Neural cell (in vitro differentiated cells): ENCODE measurements around the gene PLXNA4.

ENCODE experiments used
- EP300 ChIP-seq: fragments of 450-650 bp; conservative IDR thresholded peaks from 2 replicates; pipeline ENCODE4 v1.6.1; 2014; ENCODE audit warnings: antibody characterized with exemption, mild to moderate bottlenecking, moderate library complexity; ENCODE audit not compliant: poor library complexity, severe bottlenecking
- EZH2 ChIP-seq: fragments of 200-600, 300-800 bp; shearing (Covaris generic), sonication (generic); IDR thresholded peaks from 2 replicates; pipeline ENCODE4 v1.6.1; 2014; ENCODE audit warnings: antibody characterized with exemption, low read length, borderline replicate concordance, mild to moderate bottlenecking; ENCODE audit not compliant: insufficient read depth, poor library complexity, severe bottlenecking
- MXI1 ChIP-seq: fragments of 450-650 bp; conservative IDR thresholded peaks from 2 replicates; pipeline ENCODE4 v1.6.1; 2014; ENCODE audit warnings: antibody characterized with exemption, mild to moderate bottlenecking; ENCODE audit not compliant: poor library complexity, severe bottlenecking
- POLR2AphosphoS5 ChIP-seq: IDR thresholded peaks from 2 replicates; pipeline ENCODE4 v1.6.1; 2012
- RAD21 ChIP-seq: fragments of 450-650 bp; conservative IDR thresholded peaks from 2 replicates; pipeline ENCODE4 v1.6.1; 2014; ENCODE audit warnings: antibody characterized with exemption, mild to moderate bottlenecking, moderate library complexity
- SMC3 ChIP-seq: fragments of 450-650 bp; conservative IDR thresholded peaks from 2 replicates; pipeline ENCODE4 v1.6.1; 2014; ENCODE audit warnings: antibody characterized with exemption, mild to moderate bottlenecking, moderate library complexity; ENCODE audit not compliant: poor library complexity
- TAF1 ChIP-seq: IDR thresholded peaks from 2 replicates; pipeline ENCODE4 v1.6.1; 2012; ENCODE audit warnings: low read depth
- TF ChIP-seq, protein P1 (sequence below): fragments of 450-650 bp; IDR thresholded peaks from 2 replicates; pipeline ENCODE4 v1.5.1; 2014; ENCODE audit warnings: antibody characterized with exemption, mild to moderate bottlenecking, moderate library complexity; ENCODE audit not compliant: poor library complexity, severe bottlenecking
- TF ChIP-seq, protein P2 (sequence below): IDR thresholded peaks from 2 replicates; pipeline ENCODE4 v1.6.1; 2012; ENCODE audit warnings: borderline replicate concordance

GRCh38 chr7:132326878-132327589, 249.2 kb downstream of the PLXNA4 start:
- TF ChIP-seq TAF1: no peak
- TF ChIP-seq, protein P1, sequence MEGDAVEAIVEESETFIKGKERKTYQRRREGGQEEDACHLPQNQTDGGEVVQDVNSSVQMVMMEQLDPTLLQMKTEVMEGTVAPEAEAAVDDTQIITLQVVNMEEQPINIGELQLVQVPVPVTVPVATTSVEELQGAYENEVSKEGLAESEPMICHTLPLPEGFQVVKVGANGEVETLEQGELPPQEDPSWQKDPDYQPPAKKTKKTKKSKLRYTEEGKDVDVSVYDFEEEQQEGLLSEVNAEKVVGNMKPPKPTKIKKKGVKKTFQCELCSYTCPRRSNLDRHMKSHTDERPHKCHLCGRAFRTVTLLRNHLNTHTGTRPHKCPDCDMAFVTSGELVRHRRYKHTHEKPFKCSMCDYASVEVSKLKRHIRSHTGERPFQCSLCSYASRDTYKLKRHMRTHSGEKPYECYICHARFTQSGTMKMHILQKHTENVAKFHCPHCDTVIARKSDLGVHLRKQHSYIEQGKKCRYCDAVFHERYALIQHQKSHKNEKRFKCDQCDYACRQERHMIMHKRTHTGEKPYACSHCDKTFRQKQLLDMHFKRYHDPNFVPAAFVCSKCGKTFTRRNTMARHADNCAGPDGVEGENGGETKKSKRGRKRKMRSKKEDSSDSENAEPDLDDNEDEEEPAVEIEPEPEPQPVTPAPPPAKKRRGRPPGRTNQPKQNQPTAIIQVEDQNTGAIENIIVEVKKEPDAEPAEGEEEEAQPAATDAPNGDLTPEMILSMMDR: no peak
- no peak for TF ChIP-seq EZH2
- no peak for TF ChIP-seq EP300
- TF ChIP-seq, protein P2, sequence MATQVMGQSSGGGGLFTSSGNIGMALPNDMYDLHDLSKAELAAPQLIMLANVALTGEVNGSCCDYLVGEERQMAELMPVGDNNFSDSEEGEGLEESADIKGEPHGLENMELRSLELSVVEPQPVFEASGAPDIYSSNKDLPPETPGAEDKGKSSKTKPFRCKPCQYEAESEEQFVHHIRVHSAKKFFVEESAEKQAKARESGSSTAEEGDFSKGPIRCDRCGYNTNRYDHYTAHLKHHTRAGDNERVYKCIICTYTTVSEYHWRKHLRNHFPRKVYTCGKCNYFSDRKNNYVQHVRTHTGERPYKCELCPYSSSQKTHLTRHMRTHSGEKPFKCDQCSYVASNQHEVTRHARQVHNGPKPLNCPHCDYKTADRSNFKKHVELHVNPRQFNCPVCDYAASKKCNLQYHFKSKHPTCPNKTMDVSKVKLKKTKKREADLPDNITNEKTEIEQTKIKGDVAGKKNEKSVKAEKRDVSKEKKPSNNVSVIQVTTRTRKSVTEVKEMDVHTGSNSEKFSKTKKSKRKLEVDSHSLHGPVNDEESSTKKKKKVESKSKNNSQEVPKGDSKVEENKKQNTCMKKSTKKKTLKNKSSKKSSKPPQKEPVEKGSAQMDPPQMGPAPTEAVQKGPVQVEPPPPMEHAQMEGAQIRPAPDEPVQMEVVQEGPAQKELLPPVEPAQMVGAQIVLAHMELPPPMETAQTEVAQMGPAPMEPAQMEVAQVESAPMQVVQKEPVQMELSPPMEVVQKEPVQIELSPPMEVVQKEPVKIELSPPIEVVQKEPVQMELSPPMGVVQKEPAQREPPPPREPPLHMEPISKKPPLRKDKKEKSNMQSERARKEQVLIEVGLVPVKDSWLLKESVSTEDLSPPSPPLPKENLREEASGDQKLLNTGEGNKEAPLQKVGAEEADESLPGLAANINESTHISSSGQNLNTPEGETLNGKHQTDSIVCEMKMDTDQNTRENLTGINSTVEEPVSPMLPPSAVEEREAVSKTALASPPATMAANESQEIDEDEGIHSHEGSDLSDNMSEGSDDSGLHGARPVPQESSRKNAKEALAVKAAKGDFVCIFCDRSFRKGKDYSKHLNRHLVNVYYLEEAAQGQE: no peak
- TF ChIP-seq POLR2AphosphoS5: no peak
- TF ChIP-seq SMC3: no peak
- TF ChIP-seq RAD21: no peak
- TF ChIP-seq MXI1: no peak
